B cell (primary cell): Measurements from ENCODE around the gene AQP9. TPM values are rescaled to one million over a fixed set of nuclear protein-coding genes. Genes with fewer than 3 reads are reported as not detected.

Experiments
- ATAC-seq: fragments of 200-7000 bp; cut with Tn5 transposase; one replicate; pipeline ENCODE4 v1.10.0; 2021; ENCODE audit warnings: low read depth, mild to moderate bottlenecking, moderate number of reproducible peaks, moderate library complexity
- CTCF ChIA-PET: fragments of 350-600 bp; sonication (Branson Sonifier 250); formaldehyde crosslinking; loops from one replicate; lab custom pipeline; 2021; ENCODE audit warnings: antibody characterized with exemption, inconsistent platforms; lab: Charles Lee
- POLR2A ChIA-PET: fragments of 350-600 bp; sonication (Branson Sonifier 250); formaldehyde crosslinking; loops from one replicate; lab custom pipeline; 2021; ENCODE audit warnings: antibody characterized with exemption; lab: Charles Lee
- DNase-seq: peaks from one replicate; pipeline ENCODE4 v3.0.0; 2013
- H2AFZ ChIP-seq: 2 replicates; pipeline ENCODE4 v1.6.1; 2012; ENCODE audit warnings: mild to moderate bottlenecking, low read depth, low read length; ENCODE audit not compliant: insufficient read depth, poor library complexity, severe bottlenecking
- H3K27ac ChIP-seq, 2 donors: 1 replicate in 1 of 2; 2 replicates in 1 of 2; pipeline ENCODE4 v1.5.1; 2012 to 2013; ENCODE audit warnings: low read length in 2 of 2, mild to moderate bottlenecking in 2 of 2, moderate library complexity in 1 of 2
- H3K27me3 ChIP-seq, 4 experiments: fragments of 200-600 bp in 1 of 4; sonication (generic) in 1 of 4; replicated peaks in 1 of 4; 1 replicate in 2 of 4; 2 replicates in 2 of 4; pipeline versions ENCODE4 v1.6.1 to v1.7.0; 2013 to 2016; ENCODE audit warnings: low read length in 3 of 4, mild to moderate bottlenecking in 2 of 4, mixed read lengths in 1 of 4, moderate library complexity in 1 of 4; ENCODE audit not compliant: insufficient read depth in 4 of 4, control insufficient read depth in 3 of 4; ENCODE audit errors: control extremely low read depth in 1 of 4
- H3K36me3 ChIP-seq, 2 experiments: replicated peaks in 1 of 2; 1 replicate in 1 of 2; 2 replicates in 1 of 2; pipeline versions ENCODE4 v1.6.1 to v1.7.1; 2013; ENCODE audit warnings: low read length in 1 of 2; ENCODE audit not compliant: insufficient read depth in 2 of 2, control insufficient read depth in 1 of 2; ENCODE audit errors: control extremely low read depth in 1 of 2, extremely low read depth in 1 of 2
- H3K4me1 ChIP-seq, 2 donors: fragments of 200-600 bp in 1 of 2; sonication (generic) in 1 of 2; 1 replicate in 1 of 2; 2 replicates in 1 of 2; pipeline versions ENCODE4 v1.5.1 to v1.6.1; 2013 to 2017; ENCODE audit warnings: low read length in 2 of 2; ENCODE audit not compliant: control insufficient read depth in 2 of 2, insufficient read depth in 2 of 2
- H3K4me2 ChIP-seq: replicated peaks from 2 replicates; pipeline ENCODE3; 2012; ENCODE audit warnings: mild to moderate bottlenecking, low read depth, low read length; ENCODE audit not compliant: poor library complexity, severe bottlenecking
- H3K4me3 ChIP-seq, 5 experiments: fragments of 200-600 bp in 1 of 5; sonication (generic) in 1 of 5; 1 replicate in 3 of 5; 2 replicates in 2 of 5; pipeline versions ENCODE4 v1.5.1 to v1.7.0; 2011 to 2016; ENCODE audit warnings: low read length in 4 of 5, mild to moderate bottlenecking in 4 of 5, low read depth in 2 of 5, control low read depth in 1 of 5, moderate library complexity in 1 of 5; ENCODE audit not compliant: insufficient read depth in 1 of 5; ENCODE audit errors: control extremely low read depth in 1 of 5, extremely low read depth in 1 of 5
- H3K79me2 ChIP-seq: fragments of 200-600 bp; sonication (generic); one replicate; pipeline ENCODE4 v1.6.0; 2016; ENCODE audit warnings: low read length; ENCODE audit not compliant: control insufficient read depth, insufficient read depth
- H3K9ac ChIP-seq: fragments of 200-600 bp; sonication (generic); 2 replicates; pipeline ENCODE4 v1.6.1; 2017; ENCODE audit warnings: mild to moderate bottlenecking, low read length, moderate library complexity
- H3K9me3 ChIP-seq, 3 donors: one replicate each; pipeline versions ENCODE4 v1.6.1 to v1.7.1; 2013; ENCODE audit warnings: low read length in 2 of 3; ENCODE audit not compliant: control insufficient read depth in 2 of 3, insufficient read depth in 1 of 3; ENCODE audit errors: control extremely low read depth in 1 of 3
- H4K20me1 ChIP-seq: 2 replicates; pipeline ENCODE4 v1.6.0; 2012; ENCODE audit warnings: mild to moderate bottlenecking, low read length; ENCODE audit not compliant: insufficient read depth, control insufficient read depth, poor library complexity, severe bottlenecking
- H3K27ac Mint-ChIP-seq: one replicate; pipeline ENCODE4 v1.8.0; 2021; ENCODE audit warnings: mixed read lengths
- H3K27me3 Mint-ChIP-seq: one replicate; pipeline ENCODE4 v1.8.0; 2021; ENCODE audit warnings: mixed read lengths
- H3K4me1 Mint-ChIP-seq: one replicate; pipeline ENCODE4 v1.8.0; 2021; ENCODE audit warnings: mixed read lengths
- H3K4me3 Mint-ChIP-seq: one replicate; pipeline ENCODE4 v1.8.0; 2021; ENCODE audit warnings: mixed read lengths
- H3K9me3 Mint-ChIP-seq: one replicate; pipeline ENCODE4 v1.8.0; 2022; ENCODE audit warnings: mixed read lengths; ENCODE audit not compliant: insufficient read depth
- EZH2 ChIP-seq: IDR thresholded peaks from 2 replicates; pipeline ENCODE4 v1.6.1; 2012; ENCODE audit warnings: borderline replicate concordance, low read depth, mild to moderate bottlenecking, moderate library complexity, low read length; ENCODE audit not compliant: insufficient read depth, poor library complexity, severe bottlenecking
- WGBS: methylation state at CpG from one replicate; pipeline ENCODE4 v1.1.5; 2013; ENCODE audit warnings: missing lambda C conversion rate; ENCODE audit not compliant: insufficient coverage; 5-methylcytosine and 5-hydroxymethylcytosine counted together
- intact Hi-C: fragments of 100-400 bp; cut with micrococcal nuclease; formaldehyde crosslinking; loops from one replicate; pipeline ENCODE4 v1.10.0; 2022
- polyA plus RNA-seq: library from polyadenylated mRNA; depleted of rRNA; stranded (reverse); fragments of >200 nt; gene quantifications from 2 replicates; pipeline ENCODE4 v1.2.3, GENCODE V29; 2012
- total RNA-seq, 2 donors: library from RNA; stranded (reverse); fragments of 120-200 nt in 1 of 2; gene quantifications; 1 replicate in 1 of 2; 2 replicates in 1 of 2; pipeline versions ENCODE4 v1.2.3 to v1.2.4, GENCODE V29; 2013 to 2022
- TF ChIP-seq, protein P1 (sequence below): fragments of 200-600 bp; IDR thresholded peaks from one replicate; pipeline ENCODE4 v1.8.0; 2022; ENCODE audit warnings: antibody characterized with exemption, mild to moderate bottlenecking

AQP9 gene
- total and polyA plus RNA-seq, 2 donors (not counting 1 experiment from before 2014, with no cell fraction given), result 0.10 TPM; not detected in 1

DNA sequence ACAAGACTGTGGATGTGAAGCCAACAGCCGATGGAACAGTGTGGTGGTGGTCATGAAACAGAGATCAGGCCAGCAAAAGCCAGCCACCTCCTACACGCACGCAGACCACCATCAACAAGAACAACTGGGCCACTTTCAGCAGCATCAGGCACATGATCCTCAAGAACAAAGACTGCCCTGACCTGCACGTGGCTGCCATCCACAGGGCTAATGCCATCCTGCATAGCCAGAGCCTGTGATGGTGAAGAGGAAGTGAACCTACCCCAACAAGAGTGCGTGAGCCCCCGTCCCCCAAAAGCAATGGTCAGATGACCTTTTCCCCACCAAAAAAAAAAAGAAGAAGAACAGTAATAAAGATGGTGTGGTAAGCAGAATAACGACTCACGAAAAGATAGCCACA is 62.6 kb downstream of the AQP9 start:
- H3K4me2 ChIP-seq, result no peak overlapping the region
- H3K36me3 ChIP-seq, result no peaks in the 10 kb centered on the region
- H3K4me1 ChIP-seq, result no peaks in the 10 kb centered on the region
- CTCF ChIA-PET, result no interaction called here
- ATAC-seq (no peak), DNase-seq (no peak)
- H2AFZ ChIP-seq, result no peak overlapping the region
- TF ChIP-seq, protein P1, sequence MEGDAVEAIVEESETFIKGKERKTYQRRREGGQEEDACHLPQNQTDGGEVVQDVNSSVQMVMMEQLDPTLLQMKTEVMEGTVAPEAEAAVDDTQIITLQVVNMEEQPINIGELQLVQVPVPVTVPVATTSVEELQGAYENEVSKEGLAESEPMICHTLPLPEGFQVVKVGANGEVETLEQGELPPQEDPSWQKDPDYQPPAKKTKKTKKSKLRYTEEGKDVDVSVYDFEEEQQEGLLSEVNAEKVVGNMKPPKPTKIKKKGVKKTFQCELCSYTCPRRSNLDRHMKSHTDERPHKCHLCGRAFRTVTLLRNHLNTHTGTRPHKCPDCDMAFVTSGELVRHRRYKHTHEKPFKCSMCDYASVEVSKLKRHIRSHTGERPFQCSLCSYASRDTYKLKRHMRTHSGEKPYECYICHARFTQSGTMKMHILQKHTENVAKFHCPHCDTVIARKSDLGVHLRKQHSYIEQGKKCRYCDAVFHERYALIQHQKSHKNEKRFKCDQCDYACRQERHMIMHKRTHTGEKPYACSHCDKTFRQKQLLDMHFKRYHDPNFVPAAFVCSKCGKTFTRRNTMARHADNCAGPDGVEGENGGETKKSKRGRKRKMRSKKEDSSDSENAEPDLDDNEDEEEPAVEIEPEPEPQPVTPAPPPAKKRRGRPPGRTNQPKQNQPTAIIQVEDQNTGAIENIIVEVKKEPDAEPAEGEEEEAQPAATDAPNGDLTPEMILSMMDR, result no peak
- TF ChIP-seq EZH2, result no peak
- H4K20me1 ChIP-seq, result no peaks in the 10 kb centered on the region
- POLR2A ChIA-PET, result no interaction called here
- no peak overlapping the region for H3K27ac ChIP-seq
- H3K79me2 ChIP-seq, result no peaks in the 10 kb centered on the region
- H3K27me3 Mint-ChIP-seq, result peaks cover 18% of the 10 kb centered on the region
- no peak overlapping the region for H3K4me3 ChIP-seq
- 97% methylated on average over 5 of the region's 8 CpGs for WGBS
- H3K9me3 Mint-ChIP-seq, result peaks cover 4% of the 10 kb centered on the region
- H3K27me3 ChIP-seq, result no peaks in the 10 kb centered on the region
- H3K9ac ChIP-seq, result no peak overlapping the region
- H3K4me3 Mint-ChIP-seq, result no peak overlapping the region
- H3K9me3 ChIP-seq, result no peaks in the 10 kb centered on the region
- H3K27ac Mint-ChIP-seq, result no peak overlapping the region
- intact Hi-C loops, result no loop called here
- no peaks in the 10 kb centered on the region for H3K4me1 Mint-ChIP-seq

DNA sequence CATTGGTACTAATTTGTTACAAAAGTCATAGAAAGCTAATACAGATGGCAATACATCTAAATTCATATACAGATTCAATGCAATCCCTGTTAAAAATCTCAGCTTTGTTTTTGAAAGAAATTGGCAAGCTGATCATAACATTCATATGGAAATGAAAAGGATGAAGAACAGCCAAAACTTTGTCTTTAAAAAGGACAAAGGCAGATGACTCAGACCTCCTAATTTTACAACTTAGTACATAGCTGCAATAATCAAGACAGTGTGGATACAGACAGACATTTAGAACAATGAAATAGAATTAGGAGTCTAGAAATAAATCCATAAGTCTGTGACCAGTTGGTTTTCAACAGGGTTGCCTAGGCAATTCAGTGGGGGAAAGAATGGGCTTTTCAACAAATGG is 63.3 kb downstream of the AQP9 start:
- peaks cover 1% of the 10 kb centered on the region for H3K9me3 Mint-ChIP-seq
- DNase-seq, result no peak
- H3K36me3 ChIP-seq, result no peaks in the 10 kb centered on the region
- H3K9me3 ChIP-seq, result no peaks in the 10 kb centered on the region
- intact Hi-C loops, result no loop called here
- H3K4me2 ChIP-seq, result no peak overlapping the region
- no peak overlapping the region for H3K9ac ChIP-seq
- H4K20me1 ChIP-seq, result no peaks in the 10 kb centered on the region
- no peak overlapping the region for H3K4me3 ChIP-seq
- no peaks in the 10 kb centered on the region for H3K4me1 Mint-ChIP-seq
- H3K4me1 ChIP-seq, result no peaks in the 10 kb centered on the region
- no peak overlapping the region for H3K27ac ChIP-seq
- H3K4me3 Mint-ChIP-seq, result no peak overlapping the region
- ChIA-PET POLR2A (no interaction called here), CTCF (no interaction called here)
- no peaks in the 10 kb centered on the region for H3K27me3 ChIP-seq
- no peak overlapping the region for H3K27ac Mint-ChIP-seq
- TF ChIP-seq EZH2, result no peak
- TF ChIP-seq, protein P1, result no peak
- no peaks in the 10 kb centered on the region for H3K79me2 ChIP-seq
- no peak for ATAC-seq
- peaks cover 11% of the 10 kb centered on the region for H3K27me3 Mint-ChIP-seq
- no peak overlapping the region for H2AFZ ChIP-seq
